ENCODE results near the gene ZFAND3. TPM values are rescaled to one million over a fixed set of nuclear protein-coding genes. Genes with fewer than 3 reads are reported as not detected.

Gene ZFAND3
- total RNA-seq, 2 experiments from 2014 or later: 8.3 to 33.8 TPM

GRCh38 chr6:38099221-38099620 lies 279.7 kb downstream of the ZFAND3 start:
- Histone ChIP-seq H3K9me3 (ENCODE audit: low read length) (no peaks in the 10 kb centered on the region), H3K79me2 (ENCODE audit: insufficient read depth, low read depth, low read length) (no peaks in the 10 kb centered on the region), H4K20me1 (ENCODE audit: insufficient read depth, low read length) (no peaks in the 10 kb centered on the region), H3K4me1 (ENCODE audit: insufficient read depth, low read length, poor library complexity, severe bottlenecking) (no peaks in the 10 kb centered on the region), H3K9me2 (ENCODE audit: insufficient read depth, low read length) (no peaks in the 10 kb centered on the region), H2AFZ (ENCODE audit: low read length) (no peak overlapping the region), H3K27ac (ENCODE audit: low read depth, low read length, poor library complexity, severe bottlenecking) (no peak overlapping the region), H3K4me2 (ENCODE audit: low read length) (no peak overlapping the region), H3K36me3 (ENCODE audit: insufficient read depth, low read length) (no peaks in the 10 kb centered on the region), H3K4me3 (ENCODE audit: low read depth, low read length, poor library complexity, severe bottlenecking) (no peak overlapping the region)
- BruUV-seq (replicated peaks): no TSS peak
- DNase-seq (ENCODE audit: low spot score): no peak
- POLR2A ChIA-PET: interaction anchor here (0.7 to 0.9 kb wide), 3 partner anchors 10 to 27 kb away, joined by 3 to 4 read pairs (median 4); no protein-coding TSS in a partner anchor
- intact Hi-C loops (cut with micrococcal nuclease; ENCODE audit: unreplicated experiment): no loop called here
- CTCF ChIA-PET (ENCODE audit: unreplicated experiment): no interaction called here
- TF ChIP-seq EZH2phosphoT487 (IDR thresholded peaks at IDR 0.05; ENCODE audit: borderline replicate concordance, low read depth, low read length) (no peak), CTCF (conservative IDR thresholded peaks at IDR 0.05; ENCODE audit: low read length) (no peak)

GRCh38 chr6:38100380-38100779 lies 280.9 kb downstream of the ZFAND3 start:
- CTCF ChIA-PET (ENCODE audit: unreplicated experiment): no interaction called here
- H4K20me1 ChIP-seq (ENCODE audit: insufficient read depth, low read length): no peaks in the 10 kb centered on the region
- H3K4me2 ChIP-seq (ENCODE audit: low read length): no peak overlapping the region
- H3K27ac ChIP-seq (ENCODE audit: low read depth, low read length, poor library complexity, severe bottlenecking): no peak overlapping the region
- intact Hi-C loops (cut with micrococcal nuclease; ENCODE audit: unreplicated experiment): no loop called here
- H2AFZ ChIP-seq (ENCODE audit: low read length): no peak overlapping the region
- no TSS peak for BruUV-seq (replicated peaks)
- H3K79me2 ChIP-seq (ENCODE audit: insufficient read depth, low read depth, low read length): no peaks in the 10 kb centered on the region
- no peaks in the 10 kb centered on the region for H3K9me2 ChIP-seq (ENCODE audit: insufficient read depth, low read length)
- POLR2A ChIA-PET: interaction anchor here (0.9 kb wide), 1 partner anchor 17 kb away, joined by 6 read pairs; no protein-coding TSS in a partner anchor
- no peaks in the 10 kb centered on the region for H3K9me3 ChIP-seq (ENCODE audit: low read length)
- H3K4me3 ChIP-seq (ENCODE audit: low read depth, low read length, poor library complexity, severe bottlenecking): no peak overlapping the region
- H3K36me3 ChIP-seq (ENCODE audit: insufficient read depth, low read length): no peaks in the 10 kb centered on the region
- no peaks in the 10 kb centered on the region for H3K4me1 ChIP-seq (ENCODE audit: insufficient read depth, low read length, poor library complexity, severe bottlenecking)
- no peak for DNase-seq (ENCODE audit: low spot score)
- TF ChIP-seq CTCF (conservative IDR thresholded peaks at IDR 0.05; ENCODE audit: low read length) (no peak), EZH2phosphoT487 (IDR thresholded peaks at IDR 0.05; ENCODE audit: borderline replicate concordance, low read depth, low read length) (no peak)

- H3K9me2 ChIP-seq (ENCODE audit: insufficient read depth, low read length): no peaks in the 10 kb centered on the region
Observed at GRCh38 chr6:38103921-38104320, 284.4 kb downstream of the ZFAND3 start.

More at GRCh38 chr6:38103921-38104320, 284.4 kb downstream of the ZFAND3 start:
- intact Hi-C loops (cut with micrococcal nuclease; ENCODE audit: unreplicated experiment): no loop called here
- TF ChIP-seq CTCF (conservative IDR thresholded peaks at IDR 0.05; ENCODE audit: low read length) (no peak), EZH2phosphoT487 (IDR thresholded peaks at IDR 0.05; ENCODE audit: borderline replicate concordance, low read depth, low read length) (no peak)
- BruUV-seq (replicated peaks): no TSS peak
- no peak for DNase-seq (ENCODE audit: low spot score)
- CTCF ChIA-PET (ENCODE audit: unreplicated experiment): no interaction called here
- Histone ChIP-seq H3K9me3 (ENCODE audit: low read length) (no peaks in the 10 kb centered on the region), H3K4me1 (ENCODE audit: insufficient read depth, low read length, poor library complexity, severe bottlenecking) (no peaks in the 10 kb centered on the region), H3K27ac (ENCODE audit: low read depth, low read length, poor library complexity, severe bottlenecking) (no peak overlapping the region), H3K36me3 (ENCODE audit: insufficient read depth, low read length) (no peaks in the 10 kb centered on the region), H3K4me3 (ENCODE audit: low read depth, low read length, poor library complexity, severe bottlenecking) (no peak overlapping the region), H4K20me1 (ENCODE audit: insufficient read depth, low read length) (no peaks in the 10 kb centered on the region), H2AFZ (ENCODE audit: low read length) (no peak overlapping the region), H3K4me2 (ENCODE audit: low read length) (no peak overlapping the region), H3K79me2 (ENCODE audit: insufficient read depth, low read depth, low read length) (no peaks in the 10 kb centered on the region)
- POLR2A ChIA-PET: interaction anchor here (1.0 to 1.4 kb wide), 2 partner anchors 10 to 13 kb away, joined by 3 to 6 read pairs; no protein-coding TSS in a partner anchor

All from OCI-LY7 (cell line).